ENCODE measurements around the gene SCD5. TPM values are rescaled to one million over a fixed set of nuclear protein-coding genes. Genes with fewer than 3 reads are reported as not detected.

Gene SCD5
- total RNA-seq, 2 experiments from 2014 or later: 3.8 to 4.0 TPM

Other genes starting within 250 kb of the SCD5 start
- not detected for gene TMEM150C, start 236.8 kb downstream of the SCD5 start, total RNA-seq
- gene SEC31A, start 92.4 kb upstream of the SCD5 start, total RNA-seq: 10 to 100 TPM; 78.8 to 88.3 TPM
- 1 to 10 TPM; 3.8 to 4.9 TPM for gene THAP9, start 101.9 kb upstream of the SCD5 start, total RNA-seq
- 10 to 100 TPM; 22.7 TPM for gene LIN54, start 212.0 kb upstream of the SCD5 start, total RNA-seq
- gene COPS4, start 236.4 kb upstream of the SCD5 start, total RNA-seq: 10 to 100 TPM; 42.6 to 43.9 TPM